Activated CD4-positive, alpha-beta T cell treated with anti-CD3 and anti-CD28 coated beads, Interleukin-2, amount 50 U/mL, for 24 hours (primary cell): ENCODE results near the gene SLC7A11.

ENCODE experiments used
- DNase-seq, 2 donors: peaks; one replicate each; pipeline ENCODE4 v3.0.0-alpha.2; 2020; ENCODE audit warnings: low read depth in 1 of 2, low spot score in 1 of 2

The SLC7A11 gene

GRCh38 chr4:138242076-138242833 lies at the start of gene SLC7A11:
SLC7A11 (minus strand) TSS chr4:138242349; CDS start chr4:138242069, 280 bp downstream.
- peak in 1 of 2 donors; percentile 17 for DNase-seq

- DNase-seq = no peak
Measured at GRCh38 chr4:138291431-138291830, 49.3 kb upstream of the SLC7A11 start.

GRCh38 chr4:138290805-138291204 lies 48.7 kb upstream of the SLC7A11 start:
- DNase-seq = no peak

GRCh38 chr4:138279286-138279685 lies 37.1 kb upstream of the SLC7A11 start:
- DNase-seq = no peak

GRCh38 chr4:138277133-138277532 lies 35.0 kb upstream of the SLC7A11 start:
- DNase-seq = no peak

- DNase-seq = no peak
Measured at GRCh38 chr4:138275963-138276621, 33.9 kb upstream of the SLC7A11 start.

- no peak for DNase-seq
Measured at GRCh38 chr4:138275216-138275615, 33.1 kb upstream of the SLC7A11 start.

- DNase-seq = no peak
Measured at GRCh38 chr4:138269175-138269574, 27.0 kb upstream of the SLC7A11 start.

- DNase-seq = no peak
Measured at GRCh38 chr4:138267835-138268234, 25.7 kb upstream of the SLC7A11 start.

GRCh38 chr4:138266948-138267347 lies 24.8 kb upstream of the SLC7A11 start:
- no peak for DNase-seq

GRCh38 chr4:138263247-138263816 lies 21.2 kb upstream of the SLC7A11 start:
- DNase-seq = no peak

- no peak for DNase-seq
Measured at GRCh38 chr4:138262469-138262868, 20.3 kb upstream of the SLC7A11 start.

- no peak for DNase-seq
Measured at GRCh38 chr4:138262030-138262429, 19.9 kb upstream of the SLC7A11 start.

GRCh38 chr4:138259824-138260223 lies 17.7 kb upstream of the SLC7A11 start:
- no peak for DNase-seq

- no peak for DNase-seq
Measured at GRCh38 chr4:138259271-138259670, 17.1 kb upstream of the SLC7A11 start.

- no peak for DNase-seq
Measured at GRCh38 chr4:138256608-138257007, 14.5 kb upstream of the SLC7A11 start.

- no peak for DNase-seq
Measured at GRCh38 chr4:138255917-138256597, 13.9 kb upstream of the SLC7A11 start.

GRCh38 chr4:138252551-138252950 lies 10.4 kb upstream of the SLC7A11 start:
- no peak for DNase-seq

GRCh38 chr4:138251938-138252337 lies 9.8 kb upstream of the SLC7A11 start:
- DNase-seq = no peak

- no peak for DNase-seq
Measured at GRCh38 chr4:138249132-138249531, 7.0 kb upstream of the SLC7A11 start.

- no peak for DNase-seq
Measured at GRCh38 chr4:138248058-138248457, 5.9 kb upstream of the SLC7A11 start.

- no peak for DNase-seq
Measured at GRCh38 chr4:138247643-138248042, 5.5 kb upstream of the SLC7A11 start.
